Mesenchymal stem cell (in vitro differentiated cells and primary cell): Measurements from ENCODE around the gene PCDHGA4.

Experiments
- DNase-seq: peaks from one replicate; pipeline ENCODE4 v3.0.0-alpha.2; 2013
- H2AFZ ChIP-seq: one replicate; pipeline ENCODE4 v1.6.1; 2013; ENCODE audit warnings: low read depth, mild to moderate bottlenecking, control low read depth, inconsistent platforms, low read length, moderate library complexity
- H2AK5ac ChIP-seq: 2 replicates; pipeline ENCODE4 v1.6.1; 2013; ENCODE audit warnings: low read length, moderate library complexity, mild to moderate bottlenecking, inconsistent platforms; ENCODE audit not compliant: severe bottlenecking
- H2BK120ac ChIP-seq: one replicate; pipeline ENCODE4 v1.6.1; 2013; ENCODE audit warnings: low read depth, mild to moderate bottlenecking, inconsistent platforms, low read length, moderate library complexity
- H2BK12ac ChIP-seq, 2 experiments: one replicate each; pipeline ENCODE4 v1.6.1; 2013; ENCODE audit warnings: inconsistent platforms in 2 of 2, low read length in 2 of 2, mild to moderate bottlenecking in 2 of 2, moderate library complexity in 2 of 2, control low read depth in 1 of 2
- H2BK15ac ChIP-seq: one replicate; pipeline ENCODE4 v1.6.1; 2013; ENCODE audit warnings: mild to moderate bottlenecking, low read depth, inconsistent platforms; ENCODE audit not compliant: poor library complexity, severe bottlenecking
- H2BK5ac ChIP-seq: 2 replicates; pipeline ENCODE4 v1.6.1; 2013; ENCODE audit warnings: low read depth, mild to moderate bottlenecking, low read length, control low read depth, inconsistent platforms; ENCODE audit not compliant: poor library complexity, severe bottlenecking
- H3K14ac ChIP-seq, 2 experiments: one replicate each; pipeline ENCODE4 v1.6.1; 2013; ENCODE audit warnings: inconsistent platforms in 2 of 2, low read length in 2 of 2, control low read depth in 1 of 2, mild to moderate bottlenecking in 1 of 2, moderate library complexity in 1 of 2
- H3K18ac ChIP-seq, 2 experiments: one replicate each; pipeline ENCODE4 v1.6.1; 2013; ENCODE audit warnings: inconsistent platforms in 2 of 2, low read length in 2 of 2, control low read depth in 1 of 2, low read depth in 1 of 2, mild to moderate bottlenecking in 1 of 2
- H3K23ac ChIP-seq, 2 experiments: one replicate each; pipeline ENCODE4 v1.6.1; 2013; ENCODE audit warnings: inconsistent platforms in 2 of 2, low read length in 2 of 2, mild to moderate bottlenecking in 2 of 2, moderate library complexity in 2 of 2, control low read depth in 1 of 2
- H3K27ac ChIP-seq: 2 replicates; pipeline ENCODE4 v1.5.1; 2013; ENCODE audit warnings: mild to moderate bottlenecking, moderate library complexity, low read length, control low read depth, inconsistent platforms; ENCODE audit not compliant: poor library complexity, severe bottlenecking
- H3K27me3 ChIP-seq, 2 experiments: 2 replicates each; pipeline versions ENCODE4 v1.6.1 to v1.7.0; 2013; ENCODE audit warnings: low read length in 2 of 2, mild to moderate bottlenecking in 2 of 2, moderate library complexity in 2 of 2, control low read depth in 1 of 2, inconsistent platforms in 1 of 2; ENCODE audit not compliant: control insufficient read depth in 1 of 2, insufficient read depth in 1 of 2
- H3K36me3 ChIP-seq, 2 experiments: 2 replicates each; pipeline versions ENCODE4 v1.6.1 to v1.7.0; 2013; ENCODE audit warnings: low read length in 2 of 2, control low read depth in 1 of 2, inconsistent platforms in 1 of 2, low read depth in 1 of 2, mild to moderate bottlenecking in 1 of 2; ENCODE audit not compliant: insufficient read depth in 2 of 2, control insufficient read depth in 1 of 2
- H3K4ac ChIP-seq, 2 experiments: one replicate each; pipeline ENCODE4 v1.6.1; 2013; ENCODE audit warnings: inconsistent platforms in 2 of 2, low read length in 2 of 2, mild to moderate bottlenecking in 2 of 2, moderate library complexity in 2 of 2, control low read depth in 1 of 2, low read depth in 1 of 2
- H3K4me1 ChIP-seq: 2 replicates; pipeline ENCODE4 v1.6.1; 2013; ENCODE audit warnings: low read depth, low read length, control low read depth; ENCODE audit not compliant: control insufficient read depth, insufficient read depth
- H3K4me2 ChIP-seq: 2 replicates; pipeline ENCODE4 v1.6.1; 2013; ENCODE audit warnings: low read length, mild to moderate bottlenecking, inconsistent platforms; ENCODE audit not compliant: poor library complexity, severe bottlenecking
- H3K4me3 ChIP-seq, 2 experiments: 2 replicates each; pipeline versions ENCODE4 v1.5.1 to v1.7.0; 2013; ENCODE audit warnings: low read length in 2 of 2, mild to moderate bottlenecking in 2 of 2, control low read depth in 1 of 2, low read depth in 1 of 2; ENCODE audit not compliant: insufficient read depth in 1 of 2
- H3K79me1 ChIP-seq: replicated peaks from 2 replicates; pipeline ENCODE4 v1.6.1; 2013; ENCODE audit warnings: mild to moderate bottlenecking, control low read depth, low read length, inconsistent platforms; ENCODE audit not compliant: poor library complexity, severe bottlenecking
- H3K9ac ChIP-seq: 2 replicates; pipeline ENCODE4 v1.7.0; 2013; ENCODE audit warnings: mild to moderate bottlenecking, low read length, moderate library complexity
- H3K9me3 ChIP-seq: 2 replicates; pipeline ENCODE4 v1.7.0; 2013; ENCODE audit warnings: mild to moderate bottlenecking, low read length; ENCODE audit not compliant: control insufficient read depth
- H4K8ac ChIP-seq: one replicate; pipeline ENCODE4 v1.6.1; 2013; ENCODE audit warnings: inconsistent platforms, mild to moderate bottlenecking, low read length, moderate library complexity
- H4K91ac ChIP-seq: one replicate; pipeline ENCODE4 v1.6.1; 2013; ENCODE audit warnings: mild to moderate bottlenecking, low read length, inconsistent platforms
- WGBS: methylation state at CpG from one replicate; pipeline ENCODE4 v1.1.7; 2013; ENCODE audit warnings: mixed read lengths; 5-methylcytosine and 5-hydroxymethylcytosine counted together

PCDHGA4 gene

GRCh38 chr5:141366016-141366896 is 11.4 kb downstream of the PCDHGA4 start:
- WGBS, result 93% methylated on average over 45 of the region's 46 CpGs
- Histone ChIP-seq H3K27ac (no peak overlapping the region), H4K8ac (no peak overlapping the region), H3K36me3 (no peaks in the 10 kb centered on the region), H2BK15ac (no peak overlapping the region), H2BK12ac (no peak overlapping the region), H3K4me3 (no peak overlapping the region), H2BK5ac (no peak overlapping the region), H3K4ac (no peak overlapping the region), H3K9ac (no peak overlapping the region), H2AFZ (no peak overlapping the region), H3K23ac (no peak overlapping the region), H3K18ac (no peak overlapping the region), H3K4me1 (no peaks in the 10 kb centered on the region), H3K4me2 (no peak overlapping the region), H2BK120ac (no peak overlapping the region), H3K27me3 (peaks cover 0 to 4% of the 10 kb centered on the region in 2 experiments), H3K14ac (no peak overlapping the region), H3K9me3 (peaks cover 58% of the 10 kb centered on the region), H2AK5ac (no peak overlapping the region), H4K91ac (no peak overlapping the region), H3K79me1 (no peaks in the 10 kb centered on the region)
- no peak for DNase-seq

- H2BK5ac ChIP-seq, result no peak within 1 kb of the TSS
- peak within 1 kb of the TSS; percentile 45 for H3K9ac ChIP-seq
- no peak within 1 kb of the TSS for H3K23ac ChIP-seq
- no peak within 1 kb of the TSS for H3K4ac ChIP-seq
- WGBS, result 91% methylated on average over 32 of the region's 32 CpGs
- no peak within 1 kb of the TSS for H3K27ac ChIP-seq
- no peak within 1 kb of the TSS for H2AFZ ChIP-seq
- peaks cover 0 to 13% of the 10 kb centered on the region in 2 experiments for H3K27me3 ChIP-seq
- H3K9me3 ChIP-seq, result peaks cover 55% of the 10 kb centered on the region
- no peak within 1 kb of the TSS for H2BK120ac ChIP-seq
- no peak within 1 kb of the TSS for H2AK5ac ChIP-seq
- no peaks in the 10 kb centered on the region for H3K79me1 ChIP-seq
- no peak within 1 kb of the TSS for H4K8ac ChIP-seq
- H2BK12ac ChIP-seq, result no peak within 1 kb of the TSS
- no peak within 1 kb of the TSS for H3K14ac ChIP-seq
- no peak within 1 kb of the TSS for H3K18ac ChIP-seq
- H2BK15ac ChIP-seq, result no peak within 1 kb of the TSS
- no peaks in the 10 kb centered on the region for H3K4me1 ChIP-seq
- H4K91ac ChIP-seq, result no peak within 1 kb of the TSS
- H3K4me2 ChIP-seq, result no peak within 1 kb of the TSS
- DNase-seq, result no peak
- H3K36me3 ChIP-seq, result peaks cover 0 to 8% of the 10 kb centered on the region in 2 experiments
- peak within 1 kb of the TSS in 1 of 2 experiments; percentile 71 for H3K4me3 ChIP-seq
Observed at GRCh38 chr5:141369994-141370848, 15.4 kb downstream of the PCDHGA4 start, which contains the start of gene PCDHGB3. TSS of gene PCDHGB3 (plus strand) at chr5:141370242. CDS start at chr5:141370395, 153 bp downstream.

- Histone ChIP-seq H2BK120ac (no peak overlapping the region), H3K4ac (no peak overlapping the region), H3K79me1 (no peaks in the 10 kb centered on the region), H3K27me3 (peaks cover 0 to 13% of the 10 kb centered on the region in 2 experiments), H3K4me2 (no peak overlapping the region), H2AK5ac (no peak overlapping the region), H3K9me3 (peaks cover 48% of the 10 kb centered on the region), H2BK15ac (no peak overlapping the region), H3K36me3 (peaks cover 0 to 8% of the 10 kb centered on the region in 2 experiments), H4K8ac (no peak overlapping the region), H3K27ac (no peak overlapping the region), H3K18ac (no peak overlapping the region), H3K9ac (no peak overlapping the region), H3K4me3 (peak overlapping the region; percentile 30 to 31), H2BK12ac (no peak overlapping the region), H3K23ac (no peak overlapping the region), H3K14ac (no peak overlapping the region), H2BK5ac (no peak overlapping the region), H4K91ac (no peak overlapping the region), H2AFZ (no peak overlapping the region), H3K4me1 (no peaks in the 10 kb centered on the region)
- DNase-seq, result no peak
- WGBS, result 94% methylated on average over 69 of the region's 69 CpGs
Observed at GRCh38 chr5:141371572-141372475, 17.0 kb downstream of the PCDHGA4 start.
